WTC11 (cell line): ENCODE data around the gene HCRTR1.

Experiments used
- IRF1 ChIP-seq: sonication (generic); formaldehyde crosslinking; IDR thresholded peaks from 2 replicates; pipeline ENCODE4 v1.8.0; 2023; ENCODE audit warnings: missing genetic modification reagents
- USF2 ChIP-seq: sonication (generic); formaldehyde crosslinking; IDR thresholded peaks from 2 replicates; pipeline ENCODE4 v1.8.1; 2023; ENCODE audit warnings: mild to moderate bottlenecking, missing genetic modification reagents, moderate library complexity

- TF ChIP-seq IRF1 (CRISPR knock-in tag) (no peak), USF2 (no peak)
Observed at GRCh38 chr1:31569596-31570173, 47.8 kb upstream of the HCRTR1 start.
